ENCODE data around the gene ROGDI.

Gene ROGDI

DNA sequence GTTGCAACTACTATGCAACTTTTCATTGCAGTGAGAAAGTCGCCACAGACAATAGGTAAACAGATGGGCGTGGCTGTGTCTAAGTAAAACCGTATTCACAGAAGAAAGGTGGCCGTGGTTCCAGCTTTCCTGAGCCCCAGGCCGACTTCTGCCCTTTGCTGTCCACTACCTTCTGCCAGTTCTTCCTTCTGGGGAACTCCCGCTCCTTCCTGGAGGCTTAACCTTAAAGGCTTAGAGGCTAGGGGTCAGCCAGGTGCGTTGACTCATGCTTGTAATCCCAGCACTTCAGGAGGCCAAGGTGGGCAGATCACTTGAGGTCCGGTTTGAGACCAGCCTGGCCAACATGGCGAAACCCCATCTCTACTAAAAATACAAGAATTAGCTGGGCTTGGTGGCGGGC lies 12.2 kb downstream of the ROGDI start:
- no peak overlapping the region for H3K18ac ChIP-seq (ENCODE audit: low read depth in 1 of 2, low read length in 2 of 2)
- H3K4me1 ChIP-seq (ENCODE audit: control insufficient read depth, insufficient read depth, low read depth, low read length): peaks cover 5% of the 10 kb centered on the region
- H3K27me3 ChIP-seq (ENCODE audit: control insufficient read depth in 1 of 2, insufficient read depth in 1 of 2, low read length in 2 of 2): peaks cover 0 to 21% of the 10 kb centered on the region in 2 experiments
- H3K36me3 ChIP-seq (ENCODE audit: control insufficient read depth in 1 of 2, insufficient read depth in 2 of 2, low read depth in 1 of 2, low read length in 2 of 2): peaks cover 0 to 3% of the 10 kb centered on the region in 2 experiments
- 83% methylated on average over 8 of the region's 10 CpGs for WGBS
- no peak overlapping the region for H2AFZ ChIP-seq (ENCODE audit: low read depth, low read length)
- no peak overlapping the region for H2BK5ac ChIP-seq (ENCODE audit: low read depth, low read length, poor library complexity, severe bottlenecking)
- H3K14ac ChIP-seq (ENCODE audit: low read length in 2 of 2): no peak overlapping the region
- no peak overlapping the region for H3K4me3 ChIP-seq (ENCODE audit: insufficient read depth in 1 of 2, low read depth in 1 of 2, low read length in 2 of 2)
- no peak overlapping the region for H2BK12ac ChIP-seq (ENCODE audit: low read length in 2 of 2)
- no peak overlapping the region for H2AK5ac ChIP-seq (ENCODE audit: low read length, severe bottlenecking)
- no peaks in the 10 kb centered on the region for H3K79me1 ChIP-seq (replicated peaks; ENCODE audit: low read length, poor library complexity, severe bottlenecking)
- H4K8ac ChIP-seq (ENCODE audit: low read length): no peak overlapping the region
- H4K91ac ChIP-seq (ENCODE audit: low read length): no peak overlapping the region
- no peaks in the 10 kb centered on the region for H3K9me3 ChIP-seq (ENCODE audit: control insufficient read depth, low read length)
- H2BK15ac ChIP-seq (ENCODE audit: low read depth, poor library complexity, severe bottlenecking): no peak overlapping the region
- H3K23ac ChIP-seq (ENCODE audit: low read length in 2 of 2): no peak overlapping the region
- H3K9ac ChIP-seq (ENCODE audit: low read length): no peak overlapping the region
- no peak for DNase-seq
- H3K4me2 ChIP-seq (ENCODE audit: low read length, poor library complexity, severe bottlenecking): no peak overlapping the region
- no peak overlapping the region for H3K27ac ChIP-seq (ENCODE audit: low read length, poor library complexity, severe bottlenecking)
- H3K4ac ChIP-seq (ENCODE audit: low read depth in 1 of 2, low read length in 2 of 2): no peak overlapping the region
- H2BK120ac ChIP-seq (ENCODE audit: low read depth, low read length): no peak overlapping the region

DNA sequence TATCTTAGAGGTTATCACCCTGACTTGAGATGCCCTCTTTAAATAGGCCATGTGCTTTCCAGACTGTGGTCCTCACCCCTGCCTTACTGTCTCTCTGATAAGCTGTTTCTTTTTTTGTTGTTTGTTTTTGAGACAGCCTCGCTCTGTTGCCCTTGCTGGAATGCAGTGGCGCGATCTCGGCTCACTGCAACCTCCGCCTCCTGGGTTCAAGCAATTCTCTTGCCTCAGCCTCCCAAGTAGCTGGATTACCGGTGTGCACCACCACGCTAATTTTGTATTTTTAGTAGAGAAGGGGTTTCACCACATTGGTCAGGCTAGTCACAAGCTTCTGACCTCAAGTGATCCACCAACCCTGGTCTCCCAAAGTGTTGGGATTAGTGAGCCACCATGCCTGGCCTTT lies 13.5 kb downstream of the ROGDI start:
- peaks cover 0 to 22% of the 10 kb centered on the region in 2 experiments for H3K27me3 ChIP-seq (ENCODE audit: control insufficient read depth in 1 of 2, insufficient read depth in 1 of 2, low read length in 2 of 2)
- H3K36me3 ChIP-seq (ENCODE audit: control insufficient read depth in 1 of 2, insufficient read depth in 2 of 2, low read depth in 1 of 2, low read length in 2 of 2): no peaks in the 10 kb centered on the region
- H3K4ac ChIP-seq (ENCODE audit: low read depth in 1 of 2, low read length in 2 of 2): no peak overlapping the region
- 85% methylated on average over 7 of the region's 7 CpGs for WGBS
- H3K18ac ChIP-seq (ENCODE audit: low read depth in 1 of 2, low read length in 2 of 2): no peak overlapping the region
- no peak overlapping the region for H3K27ac ChIP-seq (ENCODE audit: low read length, poor library complexity, severe bottlenecking)
- no peak for DNase-seq
- no peak overlapping the region for H2AK5ac ChIP-seq (ENCODE audit: low read length, severe bottlenecking)
- no peaks in the 10 kb centered on the region for H3K79me1 ChIP-seq (replicated peaks; ENCODE audit: low read length, poor library complexity, severe bottlenecking)
- H3K23ac ChIP-seq (ENCODE audit: low read length in 2 of 2): no peak overlapping the region
- no peak overlapping the region for H4K91ac ChIP-seq (ENCODE audit: low read length)
- no peak overlapping the region for H3K4me3 ChIP-seq (ENCODE audit: insufficient read depth in 1 of 2, low read depth in 1 of 2, low read length in 2 of 2)
- H3K14ac ChIP-seq (ENCODE audit: low read length in 2 of 2): no peak overlapping the region
- H3K4me2 ChIP-seq (ENCODE audit: low read length, poor library complexity, severe bottlenecking): no peak overlapping the region
- H3K9me3 ChIP-seq (ENCODE audit: control insufficient read depth, low read length): no peaks in the 10 kb centered on the region
- no peak overlapping the region for H2BK15ac ChIP-seq (ENCODE audit: low read depth, poor library complexity, severe bottlenecking)
- H2BK120ac ChIP-seq (ENCODE audit: low read depth, low read length): no peak overlapping the region
- no peak overlapping the region for H3K9ac ChIP-seq (ENCODE audit: low read length)
- no peak overlapping the region for H2BK5ac ChIP-seq (ENCODE audit: low read depth, low read length, poor library complexity, severe bottlenecking)
- no peak overlapping the region for H2BK12ac ChIP-seq (ENCODE audit: low read length in 2 of 2)
- H2AFZ ChIP-seq (ENCODE audit: low read depth, low read length): no peak overlapping the region
- peaks cover 3% of the 10 kb centered on the region for H3K4me1 ChIP-seq (ENCODE audit: control insufficient read depth, insufficient read depth, low read depth, low read length)
- no peak overlapping the region for H4K8ac ChIP-seq (ENCODE audit: low read length)

DNA sequence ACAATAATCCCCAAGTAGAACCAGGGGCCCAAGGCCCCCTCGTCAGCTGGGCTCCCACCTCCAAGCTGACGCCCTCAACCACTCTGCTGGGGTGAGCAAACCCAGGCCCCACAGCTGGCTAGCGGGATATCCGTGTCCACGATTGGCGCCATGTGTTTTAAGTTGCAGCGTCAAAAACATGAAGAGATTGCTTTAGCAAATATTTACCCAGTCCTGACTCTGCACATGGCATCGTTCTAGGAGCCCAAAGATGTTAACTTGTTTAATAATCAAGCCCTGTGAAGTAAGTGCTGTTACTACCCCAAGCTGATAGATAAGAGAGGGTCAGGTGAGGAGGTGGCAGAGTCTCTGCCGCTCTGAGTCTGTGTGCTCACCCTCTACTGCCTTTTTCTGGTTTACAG lies 13.9 kb downstream of the ROGDI start:
- H2AK5ac ChIP-seq (ENCODE audit: low read length, severe bottlenecking): no peak overlapping the region
- H3K27ac ChIP-seq (ENCODE audit: low read length, poor library complexity, severe bottlenecking): no peak overlapping the region
- H4K91ac ChIP-seq (ENCODE audit: low read length): no peak overlapping the region

DNA sequence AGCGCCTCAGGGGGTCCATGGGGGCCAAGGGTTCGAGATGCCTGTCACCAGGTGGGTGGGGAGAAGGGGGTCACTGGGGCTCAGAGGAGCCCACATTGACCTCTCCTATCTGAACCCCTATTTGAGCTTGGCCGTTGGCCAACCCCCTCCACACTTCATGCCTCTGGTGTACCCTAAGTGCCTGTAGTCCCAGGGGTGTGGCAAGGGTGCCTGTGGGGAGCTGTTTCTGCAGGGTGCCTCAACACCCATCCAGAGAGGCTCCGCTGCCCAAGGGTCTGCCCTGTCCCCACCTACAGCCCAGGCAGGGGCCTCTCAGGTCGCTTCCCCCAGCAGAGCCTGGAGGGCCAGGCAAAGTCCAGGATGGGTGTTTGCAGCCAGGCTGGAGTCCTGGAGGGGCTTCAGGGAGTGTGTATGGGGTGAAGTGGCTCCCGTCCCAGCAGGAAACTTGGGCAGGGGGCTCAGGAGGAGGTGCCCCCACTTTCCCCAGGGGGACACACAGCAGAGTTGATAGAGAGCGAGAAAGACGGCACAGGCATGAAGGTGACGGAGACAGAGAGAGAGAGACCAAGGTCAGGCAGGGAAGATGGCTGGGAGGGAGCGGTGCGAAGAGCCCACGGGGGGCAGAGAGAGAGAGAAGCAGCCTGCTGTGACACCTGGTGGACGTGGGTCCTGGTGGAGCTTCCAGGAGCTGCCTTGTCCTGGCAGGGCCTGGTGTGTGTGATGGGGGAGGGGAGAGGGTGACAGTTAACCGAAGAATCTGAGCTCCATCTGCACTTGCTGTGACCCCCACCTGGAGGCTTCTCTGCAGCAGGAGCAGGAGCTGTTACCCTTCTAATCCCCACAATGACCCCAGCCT lies 14.6 kb downstream of the ROGDI start, which contains the start of gene SEPTIN12:
TSS of gene SEPTIN12 (minus strand) at position 719 of the 856 bp plus-strand sequence. CDS start at position 19, 700 bp downstream.
- H3K14ac ChIP-seq (ENCODE audit: low read length in 2 of 2): no peak within 1 kb of the TSS
- no peak for DNase-seq
- no peak within 1 kb of the TSS for H2AK5ac ChIP-seq (ENCODE audit: low read length, severe bottlenecking)

More for the DNA sequence above, 13.9 kb downstream of the ROGDI start:
- Histone ChIP-seq H3K4me3 (ENCODE audit: insufficient read depth in 1 of 2, low read depth in 1 of 2, low read length in 2 of 2) (no peak overlapping the region), H3K18ac (ENCODE audit: low read depth in 1 of 2, low read length in 2 of 2) (no peak overlapping the region), H3K4me1 (ENCODE audit: control insufficient read depth, insufficient read depth, low read depth, low read length) (peaks cover 3% of the 10 kb centered on the region), H3K9ac (ENCODE audit: low read length) (no peak overlapping the region), H3K27me3 (ENCODE audit: control insufficient read depth in 1 of 2, insufficient read depth in 1 of 2, low read length in 2 of 2) (peaks cover 0 to 26% of the 10 kb centered on the region in 2 experiments), H2AFZ (ENCODE audit: low read depth, low read length) (no peak overlapping the region), H2BK12ac (ENCODE audit: low read length in 2 of 2) (no peak overlapping the region), H2BK5ac (ENCODE audit: low read depth, low read length, poor library complexity, severe bottlenecking) (no peak overlapping the region), H3K9me3 (ENCODE audit: control insufficient read depth, low read length) (no peaks in the 10 kb centered on the region), H3K4me2 (ENCODE audit: low read length, poor library complexity, severe bottlenecking) (no peak overlapping the region), H3K14ac (ENCODE audit: low read length in 2 of 2) (no peak overlapping the region), H3K79me1 (replicated peaks; ENCODE audit: low read length, poor library complexity, severe bottlenecking) (no peaks in the 10 kb centered on the region), H2BK15ac (ENCODE audit: low read depth, poor library complexity, severe bottlenecking) (no peak overlapping the region), H3K4ac (ENCODE audit: low read depth in 1 of 2, low read length in 2 of 2) (no peak overlapping the region), H2BK120ac (ENCODE audit: low read depth, low read length) (no peak overlapping the region), H3K23ac (ENCODE audit: low read length in 2 of 2) (no peak overlapping the region), H4K8ac (ENCODE audit: low read length) (no peak overlapping the region), H3K36me3 (ENCODE audit: control insufficient read depth in 1 of 2, insufficient read depth in 2 of 2, low read depth in 1 of 2, low read length in 2 of 2) (no peaks in the 10 kb centered on the region)
- WGBS: 90% methylated on average over 9 of the region's 9 CpGs
- DNase-seq: no peak

More for the DNA sequence above, 14.6 kb downstream of the ROGDI start, which contains the start of gene SEPTIN12:
- Histone ChIP-seq H4K91ac (ENCODE audit: low read length) (no peak within 1 kb of the TSS), H3K79me1 (replicated peaks; ENCODE audit: low read length, poor library complexity, severe bottlenecking) (no peaks in the 10 kb centered on the region), H3K36me3 (ENCODE audit: control insufficient read depth in 1 of 2, insufficient read depth in 2 of 2, low read depth in 1 of 2, low read length in 2 of 2) (no peaks in the 10 kb centered on the region), H3K9ac (ENCODE audit: low read length) (no peak within 1 kb of the TSS), H3K27ac (ENCODE audit: low read length, poor library complexity, severe bottlenecking) (no peak within 1 kb of the TSS), H3K23ac (ENCODE audit: low read length in 2 of 2) (no peak within 1 kb of the TSS), H3K18ac (ENCODE audit: low read depth in 1 of 2, low read length in 2 of 2) (no peak within 1 kb of the TSS), H3K4ac (ENCODE audit: low read depth in 1 of 2, low read length in 2 of 2) (no peak within 1 kb of the TSS), H3K9me3 (ENCODE audit: control insufficient read depth, low read length) (no peaks in the 10 kb centered on the region), H2BK12ac (ENCODE audit: low read length in 2 of 2) (no peak within 1 kb of the TSS), H2BK15ac (ENCODE audit: low read depth, poor library complexity, severe bottlenecking) (no peak within 1 kb of the TSS), H2AFZ (ENCODE audit: low read depth, low read length) (no peak within 1 kb of the TSS), H3K4me1 (ENCODE audit: control insufficient read depth, insufficient read depth, low read depth, low read length) (peaks cover 3% of the 10 kb centered on the region), H4K8ac (ENCODE audit: low read length) (no peak within 1 kb of the TSS), H2BK120ac (ENCODE audit: low read depth, low read length) (no peak within 1 kb of the TSS), H3K4me3 (ENCODE audit: insufficient read depth in 1 of 2, low read depth in 1 of 2, low read length in 2 of 2) (no peak within 1 kb of the TSS), H3K4me2 (ENCODE audit: low read length, poor library complexity, severe bottlenecking) (no peak within 1 kb of the TSS), H2BK5ac (ENCODE audit: low read depth, low read length, poor library complexity, severe bottlenecking) (no peak within 1 kb of the TSS), H3K27me3 (ENCODE audit: control insufficient read depth in 1 of 2, insufficient read depth in 1 of 2, low read length in 2 of 2) (peaks cover 0 to 26% of the 10 kb centered on the region in 2 experiments)
- 77% methylated on average over 12 of the region's 14 CpGs for WGBS

Measured in mesenchymal stem cell (in vitro differentiated cells and primary cell).